ENCODE measurements around the gene ANKRD39. TPM values are rescaled to one million over a fixed set of nuclear protein-coding genes. Genes with fewer than 3 reads are reported as not detected.

ANKRD39 gene
- total RNA-seq, 1 donor from 2014 or later = 14.9 TPM

- Mint-ChIP-seq H3K27ac (ENCODE audit: unreplicated experiment) (no peak overlapping the region), H3K27me3 (ENCODE audit: unreplicated experiment) (peaks cover 19% of the 10 kb centered on the region), H3K4me1 (ENCODE audit: unreplicated experiment) (peaks cover 43% of the 10 kb centered on the region), H3K4me3 (ENCODE audit: unreplicated experiment) (no peak overlapping the region), H3K9me3 (ENCODE audit: unreplicated experiment) (no peaks in the 10 kb centered on the region), H3K36me3 (ENCODE audit: low read depth, unreplicated experiment) (peaks cover 5% of the 10 kb centered on the region)
- no peak for DNase-seq (ENCODE audit: low spot score)
- TF ChIP-seq CTCF (IDR thresholded peaks at IDR 0.05; ENCODE audit: unreplicated experiment) = no peak
Observed at GRCh38 chr2:96882906-96883305, 25.1 kb upstream of the ANKRD39 start.

GRCh38 chr2:96882230-96882629 lies 24.4 kb upstream of the ANKRD39 start:
- no peak for TF ChIP-seq CTCF (IDR thresholded peaks at IDR 0.05; ENCODE audit: unreplicated experiment)
- no peak for DNase-seq (ENCODE audit: low spot score)
- peaks cover 42% of the 10 kb centered on the region for H3K4me1 Mint-ChIP-seq (ENCODE audit: unreplicated experiment)
- H3K9me3 Mint-ChIP-seq (ENCODE audit: unreplicated experiment) = no peaks in the 10 kb centered on the region
- peaks cover 5% of the 10 kb centered on the region for H3K36me3 Mint-ChIP-seq (ENCODE audit: low read depth, unreplicated experiment)
- H3K27me3 Mint-ChIP-seq (ENCODE audit: unreplicated experiment) = peaks cover 19% of the 10 kb centered on the region
- no peak overlapping the region for H3K4me3 Mint-ChIP-seq (ENCODE audit: unreplicated experiment)
- no peak overlapping the region for H3K27ac Mint-ChIP-seq (ENCODE audit: unreplicated experiment)

GRCh38 chr2:96881349-96882195 lies 23.8 kb upstream of the ANKRD39 start:
- no peak for DNase-seq (ENCODE audit: low spot score)
- H3K9me3 Mint-ChIP-seq (ENCODE audit: unreplicated experiment) = no peaks in the 10 kb centered on the region
- H3K36me3 Mint-ChIP-seq (ENCODE audit: low read depth, unreplicated experiment) = peaks cover 5% of the 10 kb centered on the region
- peaks cover 47% of the 10 kb centered on the region for H3K4me1 Mint-ChIP-seq (ENCODE audit: unreplicated experiment)
- H3K4me3 Mint-ChIP-seq (ENCODE audit: unreplicated experiment) = no peak overlapping the region
- no peak overlapping the region for H3K27ac Mint-ChIP-seq (ENCODE audit: unreplicated experiment)
- no peak for TF ChIP-seq CTCF (IDR thresholded peaks at IDR 0.05; ENCODE audit: unreplicated experiment)
- peaks cover 19% of the 10 kb centered on the region for H3K27me3 Mint-ChIP-seq (ENCODE audit: unreplicated experiment)

- no peak for TF ChIP-seq CTCF (IDR thresholded peaks at IDR 0.05; ENCODE audit: unreplicated experiment)
- H3K4me3 Mint-ChIP-seq (ENCODE audit: unreplicated experiment) = no peak overlapping the region
- peaks cover 52% of the 10 kb centered on the region for H3K4me1 Mint-ChIP-seq (ENCODE audit: unreplicated experiment)
- no peak overlapping the region for H3K27ac Mint-ChIP-seq (ENCODE audit: unreplicated experiment)
- peaks cover 1% of the 10 kb centered on the region for H3K36me3 Mint-ChIP-seq (ENCODE audit: low read depth, unreplicated experiment)
- peaks cover 14% of the 10 kb centered on the region for H3K27me3 Mint-ChIP-seq (ENCODE audit: unreplicated experiment)
- DNase-seq (ENCODE audit: low spot score) = no peak
- no peaks in the 10 kb centered on the region for H3K9me3 Mint-ChIP-seq (ENCODE audit: unreplicated experiment)
Observed at GRCh38 chr2:96880891-96881273, 23.1 kb upstream of the ANKRD39 start.

GRCh38 chr2:96879545-96880040 lies 21.8 kb upstream of the ANKRD39 start:
- H3K27ac Mint-ChIP-seq (ENCODE audit: unreplicated experiment) = peak overlapping the region; percentile 20
- no peaks in the 10 kb centered on the region for H3K9me3 Mint-ChIP-seq (ENCODE audit: unreplicated experiment)
- peaks cover 19% of the 10 kb centered on the region for H3K27me3 Mint-ChIP-seq (ENCODE audit: unreplicated experiment)
- H3K4me3 Mint-ChIP-seq (ENCODE audit: unreplicated experiment) = no peak overlapping the region
- H3K4me1 Mint-ChIP-seq (ENCODE audit: unreplicated experiment) = peaks cover 58% of the 10 kb centered on the region
- H3K36me3 Mint-ChIP-seq (ENCODE audit: low read depth, unreplicated experiment) = no peaks in the 10 kb centered on the region
- TF ChIP-seq CTCF (IDR thresholded peaks at IDR 0.05; ENCODE audit: unreplicated experiment) = no peak
- DNase-seq (ENCODE audit: low spot score) = no peak

All from endothelial cell (in vitro differentiated cells).